K562 (cell line): ENCODE data around the gene VAMP8. TPM values are rescaled to one million over a fixed set of nuclear protein-coding genes. Genes with fewer than 3 reads are reported as not detected.
A peak's percentile ranks its signal among the peaks of the same experiment; 100 is the strongest.

Experiments
- ATF3 ChIP-seq, 2 experiments: fragments of 450-650 bp in 1 of 2; sonication (generic) in 1 of 2; formaldehyde crosslinking in 1 of 2; IDR thresholded peaks in 1 of 2; conservative IDR thresholded peaks in 1 of 2; 2 replicates each; pipeline versions ENCODE4 v1.6.1 to v1.8.1; 2016 to 2023; ENCODE audit warnings: mild to moderate bottlenecking in 2 of 2, moderate library complexity in 2 of 2, inconsistent platforms in 1 of 2, missing genetic modification reagents in 1 of 2
- BRCA1 ChIP-seq, 2 experiments: fragments of 450-650 bp in 1 of 2; sonication (generic) in 1 of 2; formaldehyde crosslinking in 1 of 2; IDR thresholded peaks; 2 replicates each; pipeline versions ENCODE4 v1.5.0 to v1.6.1; 2017 to 2020; ENCODE audit warnings: mild to moderate bottlenecking in 1 of 2, missing genetic modification reagents in 1 of 2
- CEBPZ ChIP-seq: fragments of 150-350 bp; IDR thresholded peaks from 2 replicates; pipeline ENCODE4 v1.6.1; 2014; ENCODE audit warnings: low read depth, mild to moderate bottlenecking, low read length, borderline replicate concordance
- EP400 ChIP-seq: fragments of 450-650 bp; IDR thresholded peaks from 2 replicates; pipeline ENCODE4 v1.6.1; 2017; ENCODE audit warnings: antibody characterized with exemption, mild to moderate bottlenecking, moderate library complexity
- ESRRA ChIP-seq: fragments of 450-650 bp; IDR thresholded peaks from 2 replicates; pipeline ENCODE4 v1.6.1; 2014; ENCODE audit warnings: low read depth, mild to moderate bottlenecking, moderate library complexity, borderline replicate concordance
- FUS ChIP-seq: fragments of 200-400 bp; formaldehyde crosslinking; optimal IDR thresholded peaks from 2 replicates; pipeline ENCODE3; 2017; ENCODE audit warnings: low read depth, low read length
- GTF3C2 ChIP-seq: IDR thresholded peaks from 3 replicates; pipeline ENCODE4 v1.6.1; 2011; ENCODE audit warnings: borderline replicate concordance, mild to moderate bottlenecking, moderate library complexity; ENCODE audit not compliant: insufficient read length; ENCODE audit errors: extremely low read depth
- L3MBTL2 ChIP-seq: fragments of 450-650 bp; IDR thresholded peaks from 2 replicates; pipeline ENCODE4 v1.6.1; 2016; ENCODE audit warnings: mild to moderate bottlenecking, moderate library complexity
- MEF2A ChIP-seq: IDR thresholded peaks from 2 replicates; pipeline ENCODE4 v1.6.1; 2011; ENCODE audit warnings: low read depth, mild to moderate bottlenecking, low read length, moderate library complexity; ENCODE audit not compliant: control insufficient read depth
- MXD1 ChIP-seq: fragments of 250-450 bp; sonication (Bioruptor Pico); IDR thresholded peaks from 2 replicates; pipeline ENCODE4 v1.8.0; 2021; ENCODE audit warnings: borderline replicate concordance, mild to moderate bottlenecking, moderate library complexity; ENCODE audit not compliant: poor library complexity, severe bottlenecking
- PML ChIP-seq: IDR thresholded peaks from 2 replicates; pipeline ENCODE4 v1.6.1; 2012; ENCODE audit warnings: low read length, inconsistent platforms
- POU5F1 ChIP-seq: fragments of 150-350 bp; IDR thresholded peaks from 2 replicates; pipeline ENCODE4 v1.6.1; 2014; ENCODE audit warnings: borderline replicate concordance, low read length, low read depth, mild to moderate bottlenecking; ENCODE audit not compliant: partially characterized antibody
- SRSF9 ChIP-seq: fragments of 200-400 bp; formaldehyde crosslinking; IDR thresholded peaks from 2 replicates; pipeline ENCODE4 v1.6.1; 2017; ENCODE audit warnings: low read depth, low read length, borderline replicate concordance
- ZNF134 ChIP-seq: fragments of 250-450 bp; sonication (Bioruptor Pico); conservative IDR thresholded peaks from 2 replicates; pipeline ENCODE4 v1.4.0; 2020
- ZNF384 ChIP-seq: IDR thresholded peaks from 2 replicates; pipeline ENCODE4 v1.6.1; 2012; ENCODE audit warnings: low read depth, low read length, improper control_type of control experiment
- ZNF780A ChIP-seq: fragments of 250-450 bp; sonication (Bioruptor Pico); IDR thresholded peaks from 2 replicates; pipeline ENCODE4 v1.5.0; 2021; ENCODE audit warnings: mild to moderate bottlenecking
- polyA plus RNA-seq, 8 experiments: library from polyadenylated mRNA; depleted of rRNA in 4 of 8; stranded (reverse) in 5 of 8; unstranded in 3 of 8; fragments of >200 nt; fragmentation: Nextera tagmentation in 2 of 8; fragmentation: Illumina TruSeq in 1 of 8; extraction: Ambion mirVana in 2 of 8; extraction: Trizol in 1 of 8; gene quantifications; 2 replicates each; pipeline versions ENCODE4 v1.2.1 to v1.2.3, GENCODE V29; 2011 to 2014; ENCODE audit warnings: inconsistent platforms in 1 of 8, missing spikeins in 1 of 8
- total RNA-seq, 7 experiments: library from RNA; depleted of rRNA in 6 of 7; stranded (reverse); fragments of >200 nt in 6 of 7; fragmentation: Illumina TruSeq in 2 of 7; extraction: Trizol in 2 of 7; gene quantifications; 2 replicates each; pipeline versions ENCODE4 v1.2.1 to v1.2.3, GENCODE V29; 2011 to 2021; ENCODE audit warnings: low replicate concordance in 1 of 7

The VAMP8 gene
- total and polyA plus RNA-seq, 9 of the 15 experiments (the other 6 are each of a cell fraction or from before 2014, with no cell fraction given) = 107 to 571 (median 248) TPM

- TF ChIP-seq MEF2A (no peak), ZNF134 (CRISPR knock-in tag) (no peak), SRSF9 (no peak), CEBPZ (no peak), ZNF780A (no peak), GTF3C2 (no peak), L3MBTL2 (peak; percentile 87), ESRRA (no peak), BRCA1 (IDR thresholded peaks at IDR 0.05) (no peak), BRCA1 (CRISPR knock-in tag; IDR thresholded peaks at IDR 0.05) (no peak), ATF3 (IDR thresholded peaks at IDR 0.05) (no peak), ATF3 (CRISPR knock-in tag; conservative IDR thresholded peaks at IDR 0.05) (no peak), ZNF384 (no peak), PML (no peak), EP400 (peak; percentile 60), POU5F1 (no peak), MXD1 (CRISPR knock-in tag) (no peak), FUS (no peak)
Observed at GRCh38 chr2:85578243-85579180, 1.1 kb downstream of the VAMP8 start (continued).
